ENCODE data around the gene NOL4L.

Gene NOL4L

GRCh38 chr20:32613192-32614053, 28.3 kb upstream of the NOL4L start:
- DNase-seq (ENCODE audit: low read depth): no peak
- TF ChIP-seq CTCF (IDR thresholded peaks at IDR 0.05; ENCODE audit: control insufficient read depth, extremely low read depth, insufficient read depth): no peak
- no peak overlapping the region for H3K4me3 ChIP-seq (ENCODE audit: low read depth, low read length)

- no peak for TF ChIP-seq CTCF (IDR thresholded peaks at IDR 0.05; ENCODE audit: control insufficient read depth, extremely low read depth, insufficient read depth)
- H3K4me3 ChIP-seq (ENCODE audit: low read depth, low read length): no peak overlapping the region
- no peak for DNase-seq (ENCODE audit: low read depth)
Observed at GRCh38 chr20:32612351-32613191, 27.4 kb upstream of the NOL4L start.

GRCh38 chr20:32611868-32612267, 26.7 kb upstream of the NOL4L start:
- DNase-seq (ENCODE audit: low read depth): no peak
- TF ChIP-seq CTCF (IDR thresholded peaks at IDR 0.05; ENCODE audit: control insufficient read depth, extremely low read depth, insufficient read depth): no peak

GRCh38 chr20:32611286-32611685, 26.2 kb upstream of the NOL4L start:
- DNase-seq (ENCODE audit: low read depth): no peak
- no peak for TF ChIP-seq CTCF (IDR thresholded peaks at IDR 0.05; ENCODE audit: control insufficient read depth, extremely low read depth, insufficient read depth)
- no peak overlapping the region for H3K4me3 ChIP-seq (ENCODE audit: low read depth, low read length)

More at GRCh38 chr20:32611868-32612267, 26.7 kb upstream of the NOL4L start:
- H3K4me3 ChIP-seq (ENCODE audit: low read depth, low read length): no peak overlapping the region

- H3K4me3 ChIP-seq (ENCODE audit: low read depth, low read length): no peak overlapping the region
- DNase-seq (ENCODE audit: low read depth): no peak
- TF ChIP-seq CTCF (IDR thresholded peaks at IDR 0.05; ENCODE audit: control insufficient read depth, extremely low read depth, insufficient read depth): no peak
Observed at GRCh38 chr20:32610472-32611218, 25.5 kb upstream of the NOL4L start.

- TF ChIP-seq CTCF (IDR thresholded peaks at IDR 0.05; ENCODE audit: control insufficient read depth, extremely low read depth, insufficient read depth): no peak
- no peak for DNase-seq (ENCODE audit: low read depth)
- no peak overlapping the region for H3K4me3 ChIP-seq (ENCODE audit: low read depth, low read length)
Observed at GRCh38 chr20:32609993-32610392, 24.9 kb upstream of the NOL4L start.

Measured in LNCaP clone FGC (cell line).